ENCODE data around the gene TBC1D2B. TPM values are rescaled to one million over a fixed set of nuclear protein-coding genes. Genes with fewer than 3 reads are reported as not detected.

Gene TBC1D2B
- total and polyA plus RNA-seq, 2 of the 4 experiments (the other 2 are of a cell fraction), result 17.7 to 28.3 TPM

- no peak for TF ChIP-seq RCOR1 (IDR thresholded peaks at IDR 0.05; ENCODE audit: insufficient replicate concordance, low read length)
These were observed 1.9 kb downstream of the TBC1D2B start (continued) for GRCh38 chr15:78075490-78076230.

- dilution Hi-C loops (cut with HindIII; ENCODE audit: low sequenced_read_pairs, unreplicated experiment), result no loop called here
- Histone ChIP-seq H3K18ac (ENCODE audit: low read depth, low read length) (no peak overlapping the region; the same call in 1 of the 2 replicates), H2BK20ac (ENCODE audit: low read depth, low read length) (no peak overlapping the region), H3K27ac (ENCODE audit: insufficient read depth, low read length) (no peak overlapping the region), H3K27me3 (ENCODE audit: control insufficient read depth, insufficient read depth, low read length) (no peaks in the 10 kb centered on the region), H3K9me1 (ENCODE audit: insufficient read depth, low read length) (peaks cover 32% of the 10 kb centered on the region), H3K36me3 (ENCODE audit: control insufficient read depth, insufficient read depth, low read length) (peaks cover 2% of the 10 kb centered on the region), H3K9me3 (ENCODE audit: control insufficient read depth, insufficient read depth, low read length) (no peaks in the 10 kb centered on the region), H3K4me2 (ENCODE audit: low read depth, low read length) (peak overlapping the region; percentile 9; the same call in 1 of the 2 replicates), H2BK5ac (ENCODE audit: low read depth, low read length, poor library complexity, severe bottlenecking) (peak overlapping the region; percentile 12), H3K23ac (ENCODE audit: low read depth, low read length) (peak overlapping the region; percentile 71; the same call in 1 of the 2 replicates), H2AFZ (replicated peaks; ENCODE audit: low read length, poor library complexity) (no peak overlapping the region), H2BK120ac (ENCODE audit: low read depth, low read length) (no peak overlapping the region), H4K91ac (ENCODE audit: insufficient read depth, low read depth, low read length) (peak overlapping the region; percentile 43), H3K79me1 (ENCODE audit: low read depth in 1 of 2, low read length in 2 of 2) (peaks cover 32 to 74% of the 10 kb centered on the region in 2 experiments), H3K4ac (ENCODE audit: low read depth, low read length) (no peak overlapping the region; the same call in 1 of the 2 replicates), H2BK15ac (ENCODE audit: low read depth, low read length) (0 out of 3 replicates have a peak overlapping the region, but pooled peaks have one; percentile 15), H3K14ac (replicated peaks; ENCODE audit: low read depth, low read length) (peak overlapping the region; percentile 5; the same call in 1 of the 2 replicates), H2AK9ac (replicated peaks; ENCODE audit: low read depth, low read length, poor library complexity) (no peak overlapping the region), H4K8ac (ENCODE audit: low read depth in 2 of 2, low read length in 2 of 2) (no peak overlapping the region), H4K20me1 (ENCODE audit: insufficient read depth, low read length) (peaks cover 40% of the 10 kb centered on the region), H4K5ac (ENCODE audit: low read depth, low read length) (no peak overlapping the region), H3K56ac (ENCODE audit: extremely low read depth, insufficient read depth, low read length) (no peak overlapping the region), H3K4me1 (ENCODE audit: control insufficient read depth, insufficient read depth, low read length) (peaks cover 31% of the 10 kb centered on the region), H3K4me3 (ENCODE audit: insufficient read depth, low read depth, low read length) (no peak overlapping the region), H2AK5ac (ENCODE audit: low read depth, low read length) (no peak overlapping the region), H3K9ac (ENCODE audit: low read depth, low read length) (no peak overlapping the region)
- CTCF ChIA-PET, result interaction anchor here (1.2 kb wide), 1 partner anchor 10 kb away, joined by 4 read pairs; no protein-coding TSS in a partner anchor
- in situ Hi-C loops (cut with MboI; ENCODE audit: low sequenced_read_pairs), result no loop called here
- DNase-seq (no peak), ATAC-seq (ENCODE audit: low read depth) (no peak)
- POLR2A ChIA-PET (ENCODE audit: unreplicated experiment), result no interaction called here
- WGBS, 2 experiments (ENCODE audit: extremely low coverage in 2 of 2, insufficient read length in 1 of 2), result no CpG with 5 or more reads among the region's 5 CpGs
- intact Hi-C loops (cut with micrococcal nuclease), result loop anchor here (2.0 to 5.0 kb wide), 2 partner anchors 24 to 66 kb away; no protein-coding TSS in a partner anchor
- no TSS peak for BruUV-seq (replicated peaks)
- no peak for TF ChIP-seq FOS (IDR thresholded peaks at IDR 0.05; ENCODE audit: low read depth, low read length)
- TF ChIP-seq SMC3 (IDR thresholded peaks at IDR 0.05; ENCODE audit: low read depth, low read length), result no peak
- no peak for TF ChIP-seq CEBPB (IDR thresholded peaks at IDR 0.05; ENCODE audit: low read depth, low read length)
- no peak for TF ChIP-seq MXI1 (IDR thresholded peaks at IDR 0.05; ENCODE audit: borderline replicate concordance, low read depth, low read length)
- TF ChIP-seq BHLHE40 (IDR thresholded peaks at IDR 0.05; ENCODE audit: low read depth, low read length), result no peak
- no peak for TF ChIP-seq POLR2A (IDR thresholded peaks at IDR 0.05; ENCODE audit: low read depth, low read length)
- no peak for TF ChIP-seq ELK1 (IDR thresholded peaks at IDR 0.05; ENCODE audit: borderline replicate concordance, low read depth, low read length)
- TF ChIP-seq, protein P1, sequence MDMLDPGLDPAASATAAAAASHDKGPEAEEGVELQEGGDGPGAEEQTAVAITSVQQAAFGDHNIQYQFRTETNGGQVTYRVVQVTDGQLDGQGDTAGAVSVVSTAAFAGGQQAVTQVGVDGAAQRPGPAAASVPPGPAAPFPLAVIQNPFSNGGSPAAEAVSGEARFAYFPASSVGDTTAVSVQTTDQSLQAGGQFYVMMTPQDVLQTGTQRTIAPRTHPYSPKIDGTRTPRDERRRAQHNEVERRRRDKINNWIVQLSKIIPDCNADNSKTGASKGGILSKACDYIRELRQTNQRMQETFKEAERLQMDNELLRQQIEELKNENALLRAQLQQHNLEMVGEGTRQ (IDR thresholded peaks at IDR 0.05; ENCODE audit: low read depth, low read length), result no peak
- no peak for TF ChIP-seq RAD21 (IDR thresholded peaks at IDR 0.05; ENCODE audit: low read length)
- no peak for TF ChIP-seq RCOR1 (IDR thresholded peaks at IDR 0.05; ENCODE audit: insufficient replicate concordance, low read length)
- TF ChIP-seq NFE2L2 (IDR thresholded peaks at IDR 0.05; ENCODE audit: low read depth, low read length), result no peak
These were observed 4.3 kb downstream of the TBC1D2B start for GRCh38 chr15:78073046-78073787.

Data from IMR-90 (cell line).